HEK293 (cell line): Measurements from ENCODE around the gene FLT4.

Experiments used
- CTCF ChIA-PET: fragments of 350-600 bp; formaldehyde crosslinking; extraction: SDS; loops from one replicate; lab custom pipeline; 2021; ENCODE audit warnings: antibody characterized with exemption; lab: Yijun Ruan, JAX
- POLR2A ChIA-PET: fragments of 300-600 bp; formaldehyde crosslinking; extraction: SDS; loops from one replicate; lab custom pipeline; 2020; ENCODE audit warnings: antibody characterized with exemption, inconsistent platforms; lab: Yijun Ruan, JAX
- H3K27ac ChIP-seq: fragments of 200-500 bp; sonication (Bioruptor generic); 2 replicates; pipeline ENCODE4 v1.5.1; 2014; ENCODE audit warnings: low read depth, low read length, control low read depth, inconsistent platforms; ENCODE audit errors: extremely low read depth
- H3K36me3 ChIP-seq, 2 experiments: fragments of 200-500 bp in 1 of 2; sonication (Bioruptor generic) in 1 of 2; 1 replicate in 1 of 2; 2 replicates in 1 of 2; pipeline ENCODE4 v1.5.1; 2014 to 2017; ENCODE audit warnings: inconsistent platforms in 2 of 2, low read length in 2 of 2; ENCODE audit not compliant: control insufficient read depth in 2 of 2, insufficient read depth in 1 of 2
- H3K4me1 ChIP-seq: fragments of 200-500 bp; sonication (Bioruptor generic); 2 replicates; pipeline ENCODE4 v1.5.1; 2014; ENCODE audit warnings: mild to moderate bottlenecking, low read length, inconsistent platforms; ENCODE audit not compliant: control insufficient read depth, insufficient read depth
- H3K4me3 ChIP-seq: 2 replicates; pipeline ENCODE4 v1.5.1; 2011; ENCODE audit warnings: low read depth, mild to moderate bottlenecking, control low read depth, low read length, moderate library complexity
- H3K9me3 ChIP-seq: fragments of 200-500 bp; sonication (Bioruptor generic); 2 replicates; pipeline ENCODE4 v1.5.1; 2014; ENCODE audit warnings: low read depth, low read length, inconsistent platforms; ENCODE audit not compliant: control insufficient read depth, insufficient read depth
- BCL11B ChIP-seq: fragments of 450-650 bp; formaldehyde crosslinking; IDR thresholded peaks from 2 replicates; pipeline ENCODE4 v1.5.1; 2016; ENCODE audit warnings: low read depth, missing biosample characterization, missing genetic modification characterization
- KLF1 ChIP-seq: fragments of 450-650 bp; formaldehyde crosslinking; IDR thresholded peaks from 2 replicates; pipeline ENCODE4 v1.5.1; 2016; ENCODE audit warnings: missing biosample characterization, missing genetic modification characterization
- PRDM1 ChIP-seq: fragments of 450-650 bp; formaldehyde crosslinking; IDR thresholded peaks from 2 replicates; pipeline ENCODE4; 2016; ENCODE audit warnings: missing biosample characterization, missing genetic modification characterization
- REPIN1 ChIP-seq: fragments of 450-650 bp; formaldehyde crosslinking; IDR thresholded peaks from 2 replicates; pipeline ENCODE4 v1.5.1; 2017; ENCODE audit warnings: missing biosample characterization, missing genetic modification characterization, low read depth
- SALL2 ChIP-seq: fragments of 450-650 bp; formaldehyde crosslinking; IDR thresholded peaks from 2 replicates; pipeline ENCODE4 v1.5.0; 2017; ENCODE audit warnings: missing biosample characterization, mild to moderate bottlenecking, missing genetic modification characterization, borderline replicate concordance
- TCF7L2 ChIP-seq: IDR thresholded peaks from 2 replicates; pipeline ENCODE4 v1.6.1; 2011; ENCODE audit warnings: low read depth, mild to moderate bottlenecking, inconsistent platforms, low read length, moderate library complexity, borderline replicate concordance
- YY2 ChIP-seq: fragments of 450-650 bp; formaldehyde crosslinking; IDR thresholded peaks from 2 replicates; pipeline ENCODE4 v1.5.1; 2016; ENCODE audit warnings: missing biosample characterization, missing genetic modification characterization
- ZNF10 ChIP-seq: fragments of 450-650 bp; formaldehyde crosslinking; IDR thresholded peaks from 2 replicates; pipeline ENCODE4 v1.5.1; 2017; ENCODE audit warnings: missing biosample characterization, missing genetic modification characterization
- ZNF266 ChIP-seq: fragments of 450-650 bp; formaldehyde crosslinking; IDR thresholded peaks from 2 replicates; pipeline ENCODE4 v1.5.1; 2016; ENCODE audit warnings: missing biosample characterization, missing genetic modification characterization, low read depth
- ZNF354C ChIP-seq: fragments of 450-650 bp; formaldehyde crosslinking; IDR thresholded peaks from 2 replicates; pipeline ENCODE4 v1.5.1; 2016; ENCODE audit warnings: missing biosample characterization, missing genetic modification characterization, low read depth, borderline replicate concordance
- ZNF549 ChIP-seq: fragments of 450-650 bp; IDR thresholded peaks from 2 replicates; pipeline ENCODE4 v1.5.1; 2018; ENCODE audit warnings: missing biosample characterization, missing genetic modification characterization, mild to moderate bottlenecking, inconsistent platforms, moderate library complexity
- ZNF561 ChIP-seq: fragments of 450-650 bp; IDR thresholded peaks from 2 replicates; pipeline ENCODE4 v1.5.1; 2018; ENCODE audit warnings: missing biosample characterization, missing genetic modification characterization, borderline replicate concordance
- ZNF624 ChIP-seq: fragments of 450-650 bp; formaldehyde crosslinking; IDR thresholded peaks from 2 replicates; pipeline ENCODE4 v1.5.1; 2017; ENCODE audit warnings: missing biosample characterization, missing genetic modification characterization
- ZNF658 ChIP-seq: fragments of 450-650 bp; formaldehyde crosslinking; IDR thresholded peaks from 2 replicates; pipeline ENCODE4; 2016; ENCODE audit warnings: missing biosample characterization, missing genetic modification characterization
- TF ChIP-seq, protein P1 (sequence below): IDR thresholded peaks from 2 replicates; pipeline ENCODE4 v1.6.1; 2011; ENCODE audit warnings: mild to moderate bottlenecking, low read depth, low read length, borderline replicate concordance
- TF ChIP-seq, protein P2 (sequence below): fragments of 450-650 bp; formaldehyde crosslinking; IDR thresholded peaks from 2 replicates; pipeline ENCODE4 v1.5.1; 2016; ENCODE audit warnings: missing biosample characterization, missing genetic modification characterization
- TF ChIP-seq, protein P3 (sequence below): fragments of 450-650 bp; formaldehyde crosslinking; IDR thresholded peaks from 2 replicates; pipeline ENCODE4 v1.5.1; 2016; ENCODE audit warnings: missing biosample characterization, missing genetic modification characterization
- TF ChIP-seq, protein P4 (sequence below): fragments of 450-650 bp; formaldehyde crosslinking; IDR thresholded peaks from 2 replicates; pipeline ENCODE4 v1.5.1; 2016; ENCODE audit warnings: missing biosample characterization, missing genetic modification characterization, low read depth
- TF ChIP-seq, protein P5 (sequence below): fragments of 450-650 bp; formaldehyde crosslinking; IDR thresholded peaks from 2 replicates; pipeline ENCODE4 v1.5.1; 2016; ENCODE audit warnings: missing biosample characterization, missing genetic modification characterization
- TF ChIP-seq, protein P6 (sequence below): fragments of 450-650 bp; formaldehyde crosslinking; IDR thresholded peaks from 2 replicates; pipeline ENCODE4 v1.5.1; 2016; ENCODE audit warnings: missing biosample characterization, missing genetic modification characterization

FLT4 gene

DNA sequence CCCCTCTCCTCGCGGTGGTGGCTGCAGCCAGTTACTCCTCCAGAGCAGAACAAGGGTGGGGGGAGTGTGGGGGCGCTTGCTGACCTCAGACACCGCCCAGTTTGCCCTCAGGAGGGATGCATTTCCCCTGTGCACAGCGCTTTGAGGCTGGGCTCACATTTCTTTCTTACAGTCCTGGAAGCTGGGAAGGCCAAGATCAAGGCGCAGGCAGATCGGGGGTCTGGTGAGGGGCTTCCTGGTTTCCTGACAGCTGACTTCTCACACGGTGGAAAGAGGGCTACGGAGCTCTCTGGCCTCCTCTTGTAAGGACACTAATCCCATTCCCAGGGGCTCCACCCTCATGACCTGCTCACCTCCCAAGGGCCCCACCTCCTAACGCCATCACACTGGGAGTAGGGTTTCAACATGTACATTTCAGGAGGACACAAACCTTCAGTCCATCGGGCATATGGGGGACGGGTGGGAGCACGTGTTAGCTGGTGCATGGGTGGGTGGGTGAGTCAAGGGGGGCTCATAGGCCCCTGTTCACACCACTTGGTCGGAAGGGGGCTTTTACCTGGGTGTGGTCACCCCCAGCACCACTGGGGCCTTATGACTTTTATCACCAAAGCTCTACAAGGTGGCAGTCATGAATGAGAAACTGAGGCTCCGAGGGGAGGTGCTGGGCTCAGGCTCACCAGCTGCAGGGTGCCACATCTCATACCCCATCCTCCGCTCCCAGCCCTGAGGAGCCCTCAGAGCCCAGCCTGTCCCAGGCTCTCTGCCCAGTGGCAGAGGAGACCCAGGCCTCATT, 50.4 kb downstream of the FLT4 start:
- H3K9me3 ChIP-seq: no peaks in the 10 kb centered on the region
- TF ChIP-seq ZNF10: no peak
- TF ChIP-seq ZNF266: no peak
- TF ChIP-seq, protein P1, sequence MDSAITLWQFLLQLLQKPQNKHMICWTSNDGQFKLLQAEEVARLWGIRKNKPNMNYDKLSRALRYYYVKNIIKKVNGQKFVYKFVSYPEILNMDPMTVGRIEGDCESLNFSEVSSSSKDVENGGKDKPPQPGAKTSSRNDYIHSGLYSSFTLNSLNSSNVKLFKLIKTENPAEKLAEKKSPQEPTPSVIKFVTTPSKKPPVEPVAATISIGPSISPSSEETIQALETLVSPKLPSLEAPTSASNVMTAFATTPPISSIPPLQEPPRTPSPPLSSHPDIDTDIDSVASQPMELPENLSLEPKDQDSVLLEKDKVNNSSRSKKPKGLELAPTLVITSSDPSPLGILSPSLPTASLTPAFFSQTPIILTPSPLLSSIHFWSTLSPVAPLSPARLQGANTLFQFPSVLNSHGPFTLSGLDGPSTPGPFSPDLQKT: no peak
- no peak for TF ChIP-seq ZNF658
- TF ChIP-seq, protein P2, sequence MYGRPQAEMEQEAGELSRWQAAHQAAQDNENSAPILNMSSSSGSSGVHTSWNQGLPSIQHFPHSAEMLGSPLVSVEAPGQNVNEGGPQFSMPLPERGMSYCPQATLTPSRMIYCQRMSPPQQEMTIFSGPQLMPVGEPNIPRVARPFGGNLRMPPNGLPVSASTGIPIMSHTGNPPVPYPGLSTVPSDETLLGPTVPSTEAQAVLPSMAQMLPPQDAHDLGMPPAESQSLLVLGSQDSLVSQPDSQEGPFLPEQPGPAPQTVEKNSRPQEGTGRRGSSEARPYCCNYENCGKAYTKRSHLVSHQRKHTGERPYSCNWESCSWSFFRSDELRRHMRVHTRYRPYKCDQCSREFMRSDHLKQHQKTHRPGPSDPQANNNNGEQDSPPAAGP (tag by site-specific recombination): no peak
- no peak for TF ChIP-seq REPIN1 (tag by site-specific recombination)
- TF ChIP-seq, protein P3, sequence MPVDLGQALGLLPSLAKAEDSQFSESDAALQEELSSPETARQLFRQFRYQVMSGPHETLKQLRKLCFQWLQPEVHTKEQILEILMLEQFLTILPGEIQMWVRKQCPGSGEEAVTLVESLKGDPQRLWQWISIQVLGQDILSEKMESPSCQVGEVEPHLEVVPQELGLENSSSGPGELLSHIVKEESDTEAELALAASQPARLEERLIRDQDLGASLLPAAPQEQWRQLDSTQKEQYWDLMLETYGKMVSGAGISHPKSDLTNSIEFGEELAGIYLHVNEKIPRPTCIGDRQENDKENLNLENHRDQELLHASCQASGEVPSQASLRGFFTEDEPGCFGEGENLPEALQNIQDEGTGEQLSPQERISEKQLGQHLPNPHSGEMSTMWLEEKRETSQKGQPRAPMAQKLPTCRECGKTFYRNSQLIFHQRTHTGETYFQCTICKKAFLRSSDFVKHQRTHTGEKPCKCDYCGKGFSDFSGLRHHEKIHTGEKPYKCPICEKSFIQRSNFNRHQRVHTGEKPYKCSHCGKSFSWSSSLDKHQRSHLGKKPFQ (tag by site-specific recombination): no peak
- TF ChIP-seq ZNF354C (tag by site-specific recombination): no peak
- TF ChIP-seq BCL11B: no peak
- no peak for TF ChIP-seq TCF7L2
- no peak for TF ChIP-seq ZNF561 (tag by site-specific recombination)
- TF ChIP-seq YY2 (tag by site-specific recombination): no peak
- TF ChIP-seq, protein P4, sequence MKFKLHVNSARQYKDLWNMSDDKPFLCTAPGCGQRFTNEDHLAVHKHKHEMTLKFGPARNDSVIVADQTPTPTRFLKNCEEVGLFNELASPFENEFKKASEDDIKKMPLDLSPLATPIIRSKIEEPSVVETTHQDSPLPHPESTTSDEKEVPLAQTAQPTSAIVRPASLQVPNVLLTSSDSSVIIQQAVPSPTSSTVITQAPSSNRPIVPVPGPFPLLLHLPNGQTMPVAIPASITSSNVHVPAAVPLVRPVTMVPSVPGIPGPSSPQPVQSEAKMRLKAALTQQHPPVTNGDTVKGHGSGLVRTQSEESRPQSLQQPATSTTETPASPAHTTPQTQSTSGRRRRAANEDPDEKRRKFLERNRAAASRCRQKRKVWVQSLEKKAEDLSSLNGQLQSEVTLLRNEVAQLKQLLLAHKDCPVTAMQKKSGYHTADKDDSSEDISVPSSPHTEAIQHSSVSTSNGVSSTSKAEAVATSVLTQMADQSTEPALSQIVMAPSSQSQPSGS (tag by site-specific recombination): no peak
- no peak for TF ChIP-seq ZNF549 (tag by site-specific recombination)
- TF ChIP-seq, protein P5, sequence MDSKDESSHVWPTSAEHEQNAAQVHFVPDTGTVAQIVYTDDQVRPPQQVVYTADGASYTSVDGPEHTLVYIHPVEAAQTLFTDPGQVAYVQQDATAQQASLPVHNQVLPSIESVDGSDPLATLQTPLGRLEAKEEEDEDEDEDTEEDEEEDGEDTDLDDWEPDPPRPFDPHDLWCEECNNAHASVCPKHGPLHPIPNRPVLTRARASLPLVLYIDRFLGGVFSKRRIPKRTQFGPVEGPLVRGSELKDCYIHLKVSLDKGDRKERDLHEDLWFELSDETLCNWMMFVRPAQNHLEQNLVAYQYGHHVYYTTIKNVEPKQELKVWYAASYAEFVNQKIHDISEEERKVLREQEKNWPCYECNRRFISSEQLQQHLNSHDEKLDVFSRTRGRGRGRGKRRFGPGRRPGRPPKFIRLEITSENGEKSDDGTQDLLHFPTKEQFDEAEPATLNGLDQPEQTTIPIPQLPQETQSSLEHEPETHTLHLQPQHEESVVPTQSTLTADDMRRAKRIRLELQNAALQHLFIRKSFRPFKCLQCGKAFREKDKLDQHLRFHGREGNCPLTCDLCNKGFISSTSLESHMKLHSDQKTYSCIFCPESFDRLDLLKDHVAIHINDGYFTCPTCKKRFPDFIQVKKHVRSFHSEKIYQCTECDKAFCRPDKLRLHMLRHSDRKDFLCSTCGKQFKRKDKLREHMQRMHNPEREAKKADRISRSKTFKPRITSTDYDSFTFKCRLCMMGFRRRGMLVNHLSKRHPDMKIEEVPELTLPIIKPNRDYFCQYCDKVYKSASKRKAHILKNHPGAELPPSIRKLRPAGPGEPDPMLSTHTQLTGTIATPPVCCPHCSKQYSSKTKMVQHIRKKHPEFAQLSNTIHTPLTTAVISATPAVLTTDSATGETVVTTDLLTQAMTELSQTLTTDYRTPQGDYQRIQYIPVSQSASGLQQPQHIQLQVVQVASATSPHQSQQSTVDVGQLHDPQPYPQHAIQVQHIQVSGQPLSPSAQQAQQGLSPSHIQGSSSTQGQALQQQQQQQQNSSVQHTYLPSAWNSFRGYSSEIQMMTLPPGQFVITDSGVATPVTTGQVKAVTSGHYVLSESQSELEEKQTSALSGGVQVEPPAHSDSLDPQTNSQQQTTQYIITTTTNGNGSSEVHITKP (tag by site-specific recombination): no peak
- TF ChIP-seq ZNF624: no peak
- no peak for TF ChIP-seq PRDM1 (tag by site-specific recombination)
- TF ChIP-seq, protein P6, sequence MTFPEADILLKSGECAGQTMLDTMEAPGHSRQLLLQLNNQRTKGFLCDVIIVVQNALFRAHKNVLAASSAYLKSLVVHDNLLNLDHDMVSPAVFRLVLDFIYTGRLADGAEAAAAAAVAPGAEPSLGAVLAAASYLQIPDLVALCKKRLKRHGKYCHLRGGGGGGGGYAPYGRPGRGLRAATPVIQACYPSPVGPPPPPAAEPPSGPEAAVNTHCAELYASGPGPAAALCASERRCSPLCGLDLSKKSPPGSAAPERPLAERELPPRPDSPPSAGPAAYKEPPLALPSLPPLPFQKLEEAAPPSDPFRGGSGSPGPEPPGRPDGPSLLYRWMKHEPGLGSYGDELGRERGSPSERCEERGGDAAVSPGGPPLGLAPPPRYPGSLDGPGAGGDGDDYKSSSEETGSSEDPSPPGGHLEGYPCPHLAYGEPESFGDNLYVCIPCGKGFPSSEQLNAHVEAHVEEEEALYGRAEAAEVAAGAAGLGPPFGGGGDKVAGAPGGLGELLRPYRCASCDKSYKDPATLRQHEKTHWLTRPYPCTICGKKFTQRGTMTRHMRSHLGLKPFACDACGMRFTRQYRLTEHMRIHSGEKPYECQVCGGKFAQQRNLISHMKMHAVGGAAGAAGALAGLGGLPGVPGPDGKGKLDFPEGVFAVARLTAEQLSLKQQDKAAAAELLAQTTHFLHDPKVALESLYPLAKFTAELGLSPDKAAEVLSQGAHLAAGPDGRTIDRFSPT (tag by site-specific recombination): no peak
- TF ChIP-seq SALL2 (tag by site-specific recombination): no peak
- TF ChIP-seq KLF1 (tag by site-specific recombination): no peak
- no peak overlapping the region for H3K27ac ChIP-seq
- no peaks in the 10 kb centered on the region for H3K36me3 ChIP-seq
- ChIA-PET POLR2A (no interaction called here), CTCF (interaction anchor here (0.5 to 1.2 kb wide), 2 partner anchors 20 to 48 kb away, joined by 3 read pairs; no protein-coding TSS in a partner anchor)
- no peaks in the 10 kb centered on the region for H3K4me1 ChIP-seq
- H3K4me3 ChIP-seq: no peak overlapping the region
